ENCODE data around the gene DCT.

GRCh38 chr13:94427313-94427953, 52.0 kb downstream of the DCT start:
- no peak for TF ChIP-seq EZH2 (IDR thresholded peaks at IDR 0.05; ENCODE audit: low read length, unreplicated experiment)
- TF ChIP-seq CTCF (conservative IDR thresholded peaks at IDR 0.05; ENCODE audit: low read depth, low read length) = no peak
